Measurements from ENCODE around the gene FMN1. TPM values are rescaled to one million over a fixed set of nuclear protein-coding genes. Genes with fewer than 3 reads are reported as not detected.

The FMN1 gene
- total and polyA plus RNA-seq, 10 of the 15 experiments (the other 5 are each of a cell fraction or from before 2014, with no cell fraction given), result 0.05 to 0.16 (median 0.08) TPM; not detected in 4

DNA sequence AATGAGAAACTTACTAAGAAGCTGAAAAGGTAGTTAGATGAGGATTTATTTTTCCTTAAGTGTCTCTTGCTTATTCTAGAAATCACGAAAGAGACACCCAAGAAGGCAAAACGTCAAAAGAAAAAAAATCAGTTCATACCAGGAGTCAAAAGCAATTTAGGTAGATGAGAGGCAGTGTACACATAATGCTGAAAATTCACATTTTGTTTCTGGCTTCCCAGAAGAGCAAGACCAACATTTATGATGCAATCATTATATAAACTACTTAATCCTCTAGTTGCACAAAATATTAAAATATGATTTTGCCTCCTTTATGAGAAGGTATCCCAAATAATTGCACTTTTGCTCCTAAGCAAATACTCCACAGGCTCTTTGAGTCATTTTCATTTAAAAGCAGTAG, 228.0 kb downstream of the FMN1 start:
- no peak for DNase-seq (ENCODE audit: low read depth, low spot score)
- WGBS (ENCODE audit: insufficient coverage, insufficient replicate concordance, low lambda C conversion rate, missing lambda C conversion rate), result 15% methylated on average over 2 of the region's 2 CpGs
- Histone ChIP-seq H3K9ac (ENCODE audit: control insufficient read depth, insufficient read depth, low read length) (no peak overlapping the region), H3K36me3 (ENCODE audit: control insufficient read depth in 2 of 2, insufficient read depth in 2 of 2, low read length in 1 of 2) (no peaks in the 10 kb centered on the region), H3K9me3 (replicated peaks; ENCODE audit: control insufficient read depth, insufficient read depth, low read length) (no peaks in the 10 kb centered on the region; the same call in 2 of the 3 replicates), H4K20me1 (ENCODE audit: control insufficient read depth, insufficient read depth) (no peaks in the 10 kb centered on the region), H3K27ac (ENCODE audit: control insufficient read depth, insufficient read depth) (no peak overlapping the region), H3K27me3 (replicated peaks in 1 of 2; ENCODE audit: control insufficient read depth in 2 of 2, insufficient read depth in 2 of 2, low read length in 1 of 2) (no peaks in the 10 kb centered on the region), H2AFZ (ENCODE audit: control insufficient read depth, low read depth, low read length) (no peak overlapping the region), H3K4me1 (ENCODE audit: control insufficient read depth, insufficient read depth, low read length) (no peaks in the 10 kb centered on the region; the same call in 1 of the 2 replicates), H3K79me2 (ENCODE audit: control insufficient read depth, insufficient read depth, low read length) (no peaks in the 10 kb centered on the region), H3K4me3 (no peak overlapping the region), H3K4me2 (ENCODE audit: control insufficient read depth, insufficient read depth) (no peak overlapping the region)
- ChIA-PET POLR2A (no interaction called here), CTCF (no interaction called here), RAD21 (ENCODE audit: unreplicated experiment) (no interaction called here), SMC1A (ENCODE audit: uncharacterized antibody, unreplicated experiment) (no interaction called here)
- in situ Hi-C loops (cut with MboI) (no loop called here), intact Hi-C loops (cut with micrococcal nuclease; ENCODE audit: unreplicated experiment) (no loop called here)
- no TSS peak for BruUV-seq (replicated peaks)
- ATAC-seq, result no peak
- TF ChIP-seq, protein P1, sequence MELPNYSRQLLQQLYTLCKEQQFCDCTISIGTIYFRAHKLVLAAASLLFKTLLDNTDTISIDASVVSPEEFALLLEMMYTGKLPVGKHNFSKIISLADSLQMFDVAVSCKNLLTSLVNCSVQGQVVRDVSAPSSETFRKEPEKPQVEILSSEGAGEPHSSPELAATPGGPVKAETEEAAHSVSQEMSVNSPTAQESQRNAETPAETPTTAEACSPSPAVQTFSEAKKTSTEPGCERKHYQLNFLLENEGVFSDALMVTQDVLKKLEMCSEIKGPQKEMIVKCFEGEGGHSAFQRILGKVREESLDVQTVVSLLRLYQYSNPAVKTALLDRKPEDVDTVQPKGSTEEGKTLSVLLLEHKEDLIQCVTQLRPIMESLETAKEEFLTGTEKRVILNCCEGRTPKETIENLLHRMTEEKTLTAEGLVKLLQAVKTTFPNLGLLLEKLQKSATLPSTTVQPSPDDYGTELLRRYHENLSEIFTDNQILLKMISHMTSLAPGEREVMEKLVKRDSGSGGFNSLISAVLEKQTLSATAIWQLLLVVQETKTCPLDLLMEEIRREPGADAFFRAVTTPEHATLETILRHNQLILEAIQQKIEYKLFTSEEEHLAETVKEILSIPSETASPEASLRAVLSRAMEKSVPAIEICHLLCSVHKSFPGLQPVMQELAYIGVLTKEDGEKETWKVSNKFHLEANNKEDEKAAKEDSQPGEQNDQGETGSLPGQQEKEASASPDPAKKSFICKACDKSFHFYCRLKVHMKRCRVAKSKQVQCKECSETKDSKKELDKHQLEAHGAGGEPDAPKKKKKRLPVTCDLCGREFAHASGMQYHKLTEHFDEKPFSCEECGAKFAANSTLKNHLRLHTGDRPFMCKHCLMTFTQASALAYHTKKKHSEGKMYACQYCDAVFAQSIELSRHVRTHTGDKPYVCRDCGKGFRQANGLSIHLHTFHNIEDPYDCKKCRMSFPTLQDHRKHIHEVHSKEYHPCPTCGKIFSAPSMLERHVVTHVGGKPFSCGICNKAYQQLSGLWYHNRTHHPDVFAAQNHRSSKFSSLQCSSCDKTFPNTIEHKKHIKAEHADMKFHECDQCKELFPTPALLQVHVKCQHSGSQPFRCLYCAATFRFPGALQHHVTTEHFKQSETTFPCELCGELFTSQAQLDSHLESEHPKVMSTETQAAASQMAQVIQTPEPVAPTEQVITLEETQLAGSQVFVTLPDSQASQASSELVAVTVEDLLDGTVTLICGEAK (IDR thresholded peaks at IDR 0.05; ENCODE audit: borderline replicate concordance), result no peak
- no peak for TF ChIP-seq EED (IDR thresholded peaks at IDR 0.05; ENCODE audit: low read depth)
- FAIRE-seq, result no peak

DNA sequence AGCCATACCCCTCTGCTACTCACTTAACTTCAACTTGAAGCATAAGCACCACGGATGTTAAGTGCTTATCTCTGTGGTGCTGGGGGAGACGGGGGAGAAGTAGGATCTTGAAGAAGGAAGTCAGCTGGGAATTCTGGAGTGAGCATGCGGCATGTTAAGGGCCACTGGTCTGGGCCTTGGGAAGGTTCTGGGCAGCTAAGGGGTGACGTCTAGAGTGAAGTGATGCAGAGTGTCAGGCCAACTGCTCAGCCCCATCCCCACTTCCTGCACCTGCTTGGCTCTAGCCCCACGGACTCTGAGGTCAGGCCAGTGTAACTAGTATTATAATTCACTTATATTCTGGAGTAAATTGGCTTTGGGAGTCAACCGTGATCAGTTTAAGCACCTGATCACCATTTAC, 228.6 kb downstream of the FMN1 start:
- CTCF ChIA-PET, result interaction anchor here (1.2 kb wide), 1 partner anchor 122 kb away, joined by 3 read pairs; no protein-coding TSS in a partner anchor
- Histone ChIP-seq H2AFZ (ENCODE audit: control insufficient read depth, low read depth, low read length) (no peak overlapping the region), H3K4me2 (ENCODE audit: control insufficient read depth, insufficient read depth) (no peak overlapping the region), H3K9me3 (replicated peaks; ENCODE audit: control insufficient read depth, insufficient read depth, low read length) (no peaks in the 10 kb centered on the region; the same call in 2 of the 3 replicates), H3K4me3 (no peak overlapping the region), H3K27me3 (replicated peaks in 1 of 2; ENCODE audit: control insufficient read depth in 2 of 2, insufficient read depth in 2 of 2, low read length in 1 of 2) (no peaks in the 10 kb centered on the region), H3K4me1 (ENCODE audit: control insufficient read depth, insufficient read depth, low read length) (no peaks in the 10 kb centered on the region; the same call in 1 of the 2 replicates), H3K79me2 (ENCODE audit: control insufficient read depth, insufficient read depth, low read length) (no peaks in the 10 kb centered on the region), H3K27ac (ENCODE audit: control insufficient read depth, insufficient read depth) (no peak overlapping the region), H4K20me1 (ENCODE audit: control insufficient read depth, insufficient read depth) (no peaks in the 10 kb centered on the region), H3K9ac (ENCODE audit: control insufficient read depth, insufficient read depth, low read length) (no peak overlapping the region), H3K36me3 (ENCODE audit: control insufficient read depth in 2 of 2, insufficient read depth in 2 of 2, low read length in 1 of 2) (no peaks in the 10 kb centered on the region)
- ATAC-seq (no peak), DNase-seq (ENCODE audit: low read depth, low spot score) (no peak), FAIRE-seq (no peak)
- in situ Hi-C loops (cut with MboI) (no loop called here), intact Hi-C loops (cut with micrococcal nuclease; ENCODE audit: unreplicated experiment) (no loop called here)
- POLR2A ChIA-PET, result no interaction called here
- BruUV-seq (replicated peaks), result no TSS peak
- WGBS (ENCODE audit: insufficient coverage, insufficient replicate concordance, low lambda C conversion rate, missing lambda C conversion rate), result 29% methylated on average over 6 of the region's 6 CpGs
- RAD21 ChIA-PET (ENCODE audit: unreplicated experiment), result no interaction called here
- SMC1A ChIA-PET (ENCODE audit: uncharacterized antibody, unreplicated experiment), result no interaction called here
- TF ChIP-seq, protein P2, sequence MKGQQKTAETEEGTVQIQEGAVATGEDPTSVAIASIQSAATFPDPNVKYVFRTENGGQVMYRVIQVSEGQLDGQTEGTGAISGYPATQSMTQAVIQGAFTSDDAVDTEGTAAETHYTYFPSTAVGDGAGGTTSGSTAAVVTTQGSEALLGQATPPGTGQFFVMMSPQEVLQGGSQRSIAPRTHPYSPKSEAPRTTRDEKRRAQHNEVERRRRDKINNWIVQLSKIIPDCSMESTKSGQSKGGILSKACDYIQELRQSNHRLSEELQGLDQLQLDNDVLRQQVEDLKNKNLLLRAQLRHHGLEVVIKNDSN (IDR thresholded peaks at IDR 0.05; ENCODE audit: borderline replicate concordance, extremely low read length, insufficient read depth, low read depth, low read length), result no peak
- no peak for TF ChIP-seq MTA2 (IDR thresholded peaks at IDR 0.05; ENCODE audit: low read depth)
- TF ChIP-seq, protein P3, sequence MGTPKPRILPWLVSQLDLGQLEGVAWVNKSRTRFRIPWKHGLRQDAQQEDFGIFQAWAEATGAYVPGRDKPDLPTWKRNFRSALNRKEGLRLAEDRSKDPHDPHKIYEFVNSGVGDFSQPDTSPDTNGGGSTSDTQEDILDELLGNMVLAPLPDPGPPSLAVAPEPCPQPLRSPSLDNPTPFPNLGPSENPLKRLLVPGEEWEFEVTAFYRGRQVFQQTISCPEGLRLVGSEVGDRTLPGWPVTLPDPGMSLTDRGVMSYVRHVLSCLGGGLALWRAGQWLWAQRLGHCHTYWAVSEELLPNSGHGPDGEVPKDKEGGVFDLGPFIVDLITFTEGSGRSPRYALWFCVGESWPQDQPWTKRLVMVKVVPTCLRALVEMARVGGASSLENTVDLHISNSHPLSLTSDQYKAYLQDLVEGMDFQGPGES (IDR thresholded peaks at IDR 0.05), result no peak
- TF ChIP-seq SRF (IDR thresholded peaks at IDR 0.05; ENCODE audit: low read depth in 2 of 2, low read length in 2 of 2), result no peak
- TF ChIP-seq, protein P4, sequence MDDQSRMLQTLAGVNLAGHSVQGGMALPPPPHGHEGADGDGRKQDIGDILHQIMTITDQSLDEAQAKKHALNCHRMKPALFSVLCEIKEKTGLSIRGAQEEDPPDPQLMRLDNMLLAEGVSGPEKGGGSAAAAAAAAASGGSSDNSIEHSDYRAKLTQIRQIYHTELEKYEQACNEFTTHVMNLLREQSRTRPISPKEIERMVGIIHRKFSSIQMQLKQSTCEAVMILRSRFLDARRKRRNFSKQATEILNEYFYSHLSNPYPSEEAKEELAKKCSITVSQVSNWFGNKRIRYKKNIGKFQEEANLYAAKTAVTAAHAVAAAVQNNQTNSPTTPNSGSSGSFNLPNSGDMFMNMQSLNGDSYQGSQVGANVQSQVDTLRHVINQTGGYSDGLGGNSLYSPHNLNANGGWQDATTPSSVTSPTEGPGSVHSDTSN (IDR thresholded peaks at IDR 0.05; ENCODE audit: insufficient replicate concordance, low read depth, low read length), result no peak
- TF ChIP-seq, protein P5, sequence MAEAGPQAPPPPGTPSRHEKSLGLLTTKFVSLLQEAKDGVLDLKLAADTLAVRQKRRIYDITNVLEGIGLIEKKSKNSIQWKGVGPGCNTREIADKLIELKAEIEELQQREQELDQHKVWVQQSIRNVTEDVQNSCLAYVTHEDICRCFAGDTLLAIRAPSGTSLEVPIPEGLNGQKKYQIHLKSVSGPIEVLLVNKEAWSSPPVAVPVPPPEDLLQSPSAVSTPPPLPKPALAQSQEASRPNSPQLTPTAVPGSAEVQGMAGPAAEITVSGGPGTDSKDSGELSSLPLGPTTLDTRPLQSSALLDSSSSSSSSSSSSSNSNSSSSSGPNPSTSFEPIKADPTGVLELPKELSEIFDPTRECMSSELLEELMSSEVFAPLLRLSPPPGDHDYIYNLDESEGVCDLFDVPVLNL (IDR thresholded peaks at IDR 0.05; ENCODE audit: low read depth, low read length), result no peak

Data from GM12878 (cell line).